Measurements from ENCODE around the gene SNRNP48.

Gene SNRNP48

DNA sequence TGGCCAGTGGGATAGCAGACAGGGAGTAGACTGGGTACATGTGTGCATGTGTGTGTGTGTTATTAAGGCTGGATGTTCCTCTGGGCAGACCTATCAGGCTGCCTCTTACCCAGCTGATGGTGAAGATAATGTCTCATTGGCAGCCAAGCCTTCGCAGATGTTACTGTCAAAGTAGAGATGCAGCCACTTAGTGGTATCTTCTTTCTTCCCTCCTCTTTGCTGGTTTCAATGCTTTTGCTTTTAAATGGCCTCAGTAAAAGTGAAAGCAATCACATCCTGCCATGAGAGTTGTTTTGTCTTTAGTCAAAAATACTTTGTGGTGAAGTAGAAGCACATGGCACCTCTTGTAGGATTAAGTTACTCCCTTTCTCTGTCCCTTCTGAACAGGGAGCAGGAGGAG is 57.5 kb downstream of the SNRNP48 start:
- no peak for DNase-seq

DNA sequence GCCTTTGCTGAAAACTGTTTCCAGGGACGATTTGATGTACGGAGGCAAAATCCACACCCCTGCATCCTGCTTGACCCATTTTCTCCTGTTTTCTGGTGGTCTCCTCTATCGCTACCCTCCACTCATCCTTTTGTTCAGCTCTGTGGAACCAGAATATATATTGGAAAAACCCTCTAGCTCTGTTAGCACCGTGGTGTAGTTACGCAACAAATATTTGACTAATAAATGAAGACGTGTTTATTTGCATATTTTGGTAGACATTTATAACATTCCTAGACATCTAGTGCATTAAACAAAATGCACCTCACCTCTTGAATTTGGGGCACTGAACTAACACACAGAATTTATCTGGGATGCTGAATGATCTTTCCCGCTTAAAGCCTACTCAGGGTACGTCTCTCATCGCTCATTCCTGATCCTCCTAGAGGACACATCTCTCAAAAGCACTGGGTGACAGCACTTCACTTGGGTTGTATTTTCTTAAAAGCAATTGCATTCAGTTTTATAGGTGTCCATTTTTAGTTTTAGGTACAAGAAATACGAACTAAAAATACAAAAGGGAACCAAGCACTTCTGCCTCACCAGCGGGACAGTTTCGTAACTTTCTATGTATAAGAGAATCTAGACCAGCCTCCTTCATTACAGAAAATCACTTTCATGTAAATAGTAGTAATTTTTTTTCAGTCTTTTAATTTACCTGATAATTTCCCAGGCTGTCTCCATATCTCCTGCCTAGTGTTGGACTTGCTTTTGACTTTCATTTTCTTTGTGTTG is 59.2 kb downstream of the SNRNP48 start:
- no peak for DNase-seq

- DNase-seq: no peak
Observed at GRCh38 chr6:7650878-7651277, 60.9 kb downstream of the SNRNP48 start.

DNA sequence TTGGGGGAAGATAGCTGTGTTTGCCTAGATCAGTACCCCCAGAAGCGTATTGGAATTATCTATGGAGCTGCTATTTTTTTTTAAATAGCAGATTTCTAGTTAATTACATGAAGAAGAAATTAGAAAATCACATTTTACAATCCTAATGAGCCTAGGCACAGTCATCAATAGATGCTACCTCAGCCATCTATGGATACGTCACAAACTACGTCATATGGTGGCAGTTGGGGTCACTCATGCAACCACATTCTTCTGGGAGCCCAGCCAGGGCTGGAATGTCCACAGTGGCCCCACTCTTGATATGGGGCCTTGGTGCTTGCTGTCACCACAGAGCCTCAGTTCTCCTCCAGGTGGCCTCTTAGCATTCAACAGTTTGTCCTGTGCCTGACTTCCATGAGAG is 63.0 kb downstream of the SNRNP48 start:
- no peak for DNase-seq

- no peak for DNase-seq
Observed at GRCh38 chr6:7656355-7656754, 66.4 kb downstream of the SNRNP48 start.

DNA sequence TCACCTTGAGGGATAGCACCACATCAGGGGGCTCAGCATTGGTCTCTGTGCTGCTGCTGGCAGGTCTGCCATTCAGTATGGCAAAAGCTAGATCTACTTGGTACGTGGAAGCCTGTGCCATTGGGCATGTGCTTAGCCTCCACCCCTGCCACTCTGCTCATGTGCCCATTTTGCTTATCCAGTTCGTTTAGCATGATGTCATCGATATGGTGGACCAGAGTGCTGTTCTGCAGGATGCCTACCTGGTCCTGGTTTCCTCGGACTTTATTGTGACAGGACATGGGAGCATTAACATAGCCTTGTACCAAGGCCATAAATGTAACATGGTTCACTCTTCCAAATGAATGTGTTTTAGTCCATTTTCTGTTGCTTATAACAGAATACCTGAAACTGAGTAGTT is 68.5 kb downstream of the SNRNP48 start:
- no peak for DNase-seq

DNA sequence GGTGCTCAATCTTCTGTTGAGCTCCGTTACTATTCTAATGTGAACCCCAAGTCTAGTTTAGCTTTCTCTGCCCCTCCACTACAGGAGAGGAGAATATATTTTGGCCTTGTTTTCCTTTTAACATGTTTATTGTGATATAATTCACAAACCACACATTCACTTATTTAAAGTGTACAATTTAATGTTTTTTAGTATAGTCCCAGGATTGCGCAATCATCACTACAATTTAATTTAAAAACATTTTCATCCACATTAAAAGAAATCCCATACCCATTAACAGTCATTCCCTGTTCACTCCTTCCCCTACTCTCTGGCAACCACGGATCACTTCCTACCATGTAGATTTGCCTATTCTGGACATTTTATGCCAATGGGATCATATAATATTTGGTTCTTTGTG is 71.4 kb downstream of the SNRNP48 start:
- DNase-seq: no peak

Data from midbrain (tissue), 1 donor.